Activated CD4-positive, alpha-beta T cell treated with anti-CD3 and anti-CD28 coated beads for 36 hours (primary cell): Measurements from ENCODE around the gene TRMT2B. TPM values are rescaled to one million over a fixed set of nuclear protein-coding genes. Genes with fewer than 3 reads are reported as not detected.
"Not testable (repeated sequence)": the region's sequence is repeated elsewhere in the genome, so short reads cannot be mapped to it uniquely, and the experiment has no call there.

ENCODE experiments used
- ATAC-seq: fragments of 200-7000 bp; cut with Tn5 transposase; one replicate; pipeline ENCODE4 v1.10.0; 2021; ENCODE audit warnings: mild to moderate bottlenecking, moderate library complexity
- CTCF ChIA-PET: fragments of 350-600 bp; sonication (Branson Sonifier 250); formaldehyde crosslinking; loops from one replicate; lab custom pipeline; 2021; ENCODE audit warnings: antibody characterized with exemption; lab: Charles Lee
- POLR2A ChIA-PET: fragments of 350-600 bp; sonication (Branson Sonifier 250); formaldehyde crosslinking; loops from one replicate; lab custom pipeline; 2021; ENCODE audit warnings: antibody characterized with exemption, inconsistent platforms; lab: Charles Lee
- DNase-seq: peaks from one replicate; pipeline ENCODE4 v3.0.0-alpha.2; 2020
- H3K27ac Mint-ChIP-seq: one replicate; pipeline ENCODE4 v1.8.0; 2021; ENCODE audit warnings: mixed read lengths
- H3K27me3 Mint-ChIP-seq: one replicate; pipeline ENCODE4 v1.8.0; 2021; ENCODE audit warnings: mixed read lengths
- H3K36me3 Mint-ChIP-seq: one replicate; pipeline ENCODE4 v1.8.0; 2021; ENCODE audit warnings: low read depth, mixed read lengths
- H3K4me1 Mint-ChIP-seq: one replicate; pipeline ENCODE4 v1.8.0; 2021; ENCODE audit warnings: mixed read lengths
- H3K4me3 Mint-ChIP-seq: one replicate; pipeline ENCODE4 v1.8.0; 2021; ENCODE audit warnings: mild to moderate bottlenecking, moderate library complexity, mixed read lengths
- H3K9me3 Mint-ChIP-seq: one replicate; pipeline ENCODE4 v1.8.0; 2021; ENCODE audit warnings: low read depth, mixed read lengths
- intact Hi-C, 2 experiments: fragments of 100-400 bp; cut with DNase I in 1 of 2; cut with micrococcal nuclease in 1 of 2; formaldehyde crosslinking; loops; one replicate each; pipeline versions ENCODE4 v1.14.2 to v1.15.1; 2022 to 2024; cut with DNase I, micrococcal nuclease
- total RNA-seq, 2 experiments: library from RNA; stranded (reverse); gene quantifications; one replicate each; pipeline ENCODE4 v1.2.3, GENCODE V29; 2021

Gene TRMT2B
- total RNA-seq, 2 experiments from 2014 or later, result 20.6 to 24.3 TPM

GRCh38 chrX:101057093-101057714 lies 5.3 kb upstream of the TRMT2B start:
- H3K4me1 Mint-ChIP-seq, result peaks cover 11% of the 10 kb centered on the region
- ChIA-PET CTCF (no interaction called here), POLR2A (no interaction called here)
- peak; percentile 6 for DNase-seq
- peak; percentile 82 for ATAC-seq
- no peaks in the 10 kb centered on the region for H3K27me3 Mint-ChIP-seq
- peak overlapping the region; percentile 40 for H3K27ac Mint-ChIP-seq
- H3K9me3 Mint-ChIP-seq, result no peaks in the 10 kb centered on the region
- H3K36me3 Mint-ChIP-seq, result no peaks in the 10 kb centered on the region
- intact Hi-C loops, result no loop called here
- no peak overlapping the region for H3K4me3 Mint-ChIP-seq

DNA sequence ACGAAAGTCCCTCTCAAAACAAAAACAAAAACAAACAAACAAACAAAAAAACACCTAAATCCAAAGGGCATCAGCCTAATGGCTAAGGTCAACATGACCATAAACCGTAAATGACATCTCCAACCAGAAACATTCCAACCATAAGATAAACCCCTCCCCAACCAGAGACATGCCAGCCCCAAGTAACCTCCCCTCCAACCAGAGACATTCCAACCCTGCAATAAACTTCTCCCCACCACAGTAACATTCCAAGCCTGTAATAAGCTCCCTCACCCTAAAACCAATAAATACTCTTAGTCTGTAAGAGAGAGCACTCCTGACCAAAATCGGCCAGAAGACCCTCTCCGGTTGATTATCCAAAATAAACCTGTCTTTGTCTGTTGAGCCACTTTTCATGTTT lies 4.6 kb upstream of the TRMT2B start:
- H3K9me3 Mint-ChIP-seq, POLR2A ChIA-PET, intact Hi-C loops, ATAC-seq, H3K27me3 Mint-ChIP-seq, H3K4me3 Mint-ChIP-seq, CTCF ChIA-PET, H3K36me3 Mint-ChIP-seq, DNase-seq: not testable (repeated sequence)
- peak overlapping the region; percentile 40 for H3K27ac Mint-ChIP-seq
- H3K4me1 Mint-ChIP-seq, result peaks cover 13% of the 10 kb centered on the region

- Mint-ChIP-seq H3K4me1 (peaks cover 26% of the 10 kb centered on the region), H3K9me3 (no peaks in the 10 kb centered on the region), H3K27ac (peak overlapping the region; percentile 94), H3K27me3 (no peaks in the 10 kb centered on the region), H3K36me3 (peaks cover 13% of the 10 kb centered on the region), H3K4me3 (peak overlapping the region; percentile 83)
- CTCF ChIA-PET, result no interaction called here
- intact Hi-C loops, result loop anchor here (1.0 to 5.0 kb wide), 9 partner anchors 47 to 356 kb away; partner anchors contain the start of genes CENPI (in 1 of the 2), CSTF2 (in 1 of the 2), GLA (in 1 of the 2) and HNRNPH2 (in 1 of the 2)
- ATAC-seq (no peak), DNase-seq (no peak)
- POLR2A ChIA-PET, result no interaction called here
Measured at GRCh38 chrX:101051153-101051548, 760 bp downstream of the TRMT2B start.

DNA sequence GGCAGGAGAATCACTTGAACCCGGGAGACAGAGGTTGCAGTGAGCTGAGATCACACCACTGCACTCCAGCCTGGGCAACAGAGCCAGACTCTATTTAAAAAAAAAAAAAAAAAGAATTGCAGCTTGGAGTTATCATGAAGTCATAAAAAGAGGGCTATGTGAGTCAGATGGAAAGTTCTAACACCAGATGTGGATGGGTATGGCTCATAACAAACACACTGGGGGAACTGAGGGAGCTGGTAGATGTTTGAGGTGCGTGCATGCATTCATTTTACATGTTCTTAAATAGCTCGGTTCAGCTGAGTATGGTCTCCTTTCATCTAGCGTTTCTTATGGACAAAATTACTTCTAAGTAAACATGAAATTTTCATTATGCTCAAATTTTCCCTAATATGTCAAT lies 11.7 kb downstream of the TRMT2B start:
- ATAC-seq (peak; percentile 84), DNase-seq (peak; percentile 5)
- intact Hi-C loops, result no loop called here
- ChIA-PET POLR2A (interaction anchor here (0.6 kb wide), 1 partner anchor 21 kb away, joined by 3 read pairs; no protein-coding TSS in a partner anchor), CTCF (interaction anchor here (0.6 to 1.1 kb wide), 2 partner anchors 52 to 200 kb away, joined by 3 read pairs; no protein-coding TSS in a partner anchor)
- H3K4me3 Mint-ChIP-seq, result no peak overlapping the region
- peaks cover 28% of the 10 kb centered on the region for H3K36me3 Mint-ChIP-seq
- H3K4me1 Mint-ChIP-seq, result peaks cover 6% of the 10 kb centered on the region
- H3K9me3 Mint-ChIP-seq, result no peaks in the 10 kb centered on the region
- no peaks in the 10 kb centered on the region for H3K27me3 Mint-ChIP-seq
- H3K27ac Mint-ChIP-seq, result no peak overlapping the region

DNA sequence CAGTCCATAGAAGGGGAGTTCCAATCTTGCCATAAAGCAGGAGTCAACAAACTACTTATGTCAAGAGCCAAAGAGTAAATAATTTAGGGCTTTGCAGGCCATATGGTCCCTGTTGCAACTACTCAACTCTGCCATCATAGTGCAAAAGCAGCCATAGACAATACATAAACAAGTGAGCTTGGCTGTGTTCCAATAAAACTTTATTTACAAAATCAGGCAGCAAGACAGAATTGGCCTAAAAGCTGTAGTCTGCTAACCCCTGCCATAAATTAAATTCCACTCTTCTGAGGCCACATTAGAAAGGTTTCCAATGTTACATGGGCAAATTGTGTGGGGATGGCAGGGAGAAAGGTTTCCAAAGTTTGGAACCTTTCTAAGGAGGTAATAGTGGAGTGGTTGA lies 14.7 kb downstream of the TRMT2B start:
- Mint-ChIP-seq H3K9me3 (no peaks in the 10 kb centered on the region), H3K27ac (no peak overlapping the region), H3K36me3 (peaks cover 24% of the 10 kb centered on the region), H3K4me3 (no peak overlapping the region), H3K4me1 (peaks cover 6% of the 10 kb centered on the region), H3K27me3 (no peaks in the 10 kb centered on the region)
- ChIA-PET POLR2A (no interaction called here), CTCF (no interaction called here)
- DNase-seq (no peak), ATAC-seq (no peak)
- intact Hi-C loops, result no loop called here

GRCh38 chrX:101029665-101030064 lies 22.2 kb downstream of the TRMT2B start:
- Mint-ChIP-seq H3K27me3 (no peaks in the 10 kb centered on the region), H3K4me3 (no peak overlapping the region), H3K9me3 (no peaks in the 10 kb centered on the region), H3K27ac (no peak overlapping the region), H3K4me1 (peaks cover 4% of the 10 kb centered on the region), H3K36me3 (peaks cover 23% of the 10 kb centered on the region)
- ATAC-seq (no peak), DNase-seq (no peak)
- POLR2A ChIA-PET, result no interaction called here
- intact Hi-C loops, result no loop called here
- CTCF ChIA-PET, result no interaction called here

DNA sequence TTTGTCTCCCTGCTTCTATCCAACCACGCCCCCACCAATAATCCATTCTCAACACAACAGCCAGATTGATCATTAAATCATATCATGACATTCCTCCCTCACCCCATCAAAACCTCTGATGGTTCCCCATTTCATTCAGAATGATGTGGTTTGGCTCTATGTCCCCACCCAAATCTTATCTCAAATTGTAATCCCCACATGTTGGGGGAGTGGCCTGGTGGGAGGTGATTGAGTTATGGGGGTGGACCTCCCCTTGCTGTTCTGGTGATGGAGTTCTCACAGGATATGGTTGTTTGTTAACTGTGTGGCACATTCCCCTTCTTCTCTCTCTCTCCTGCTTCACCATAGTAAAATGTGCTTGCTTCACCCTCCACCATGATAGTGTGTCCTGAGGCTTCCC lies 23.3 kb downstream of the TRMT2B start:
- ChIA-PET CTCF (no interaction called here), POLR2A (no interaction called here)
- Mint-ChIP-seq H3K4me3 (no peak overlapping the region), H3K36me3 (peaks cover 23% of the 10 kb centered on the region), H3K27ac (no peak overlapping the region), H3K9me3 (no peaks in the 10 kb centered on the region), H3K4me1 (peaks cover 4% of the 10 kb centered on the region), H3K27me3 (no peaks in the 10 kb centered on the region)
- DNase-seq (no peak), ATAC-seq (no peak)
- intact Hi-C loops, result no loop called here

- CTCF ChIA-PET, result no interaction called here
- Mint-ChIP-seq H3K4me3 (no peak overlapping the region), H3K27me3 (no peaks in the 10 kb centered on the region), H3K27ac (no peak overlapping the region), H3K4me1 (peaks cover 4% of the 10 kb centered on the region), H3K9me3 (no peaks in the 10 kb centered on the region), H3K36me3 (peaks cover 31% of the 10 kb centered on the region)
- ATAC-seq (no peak), DNase-seq (no peak)
- POLR2A ChIA-PET, result no interaction called here
- intact Hi-C loops, result no loop called here
Measured at GRCh38 chrX:101025126-101025525, 26.8 kb downstream of the TRMT2B start.

GRCh38 chrX:101022020-101022419 lies 29.9 kb downstream of the TRMT2B start:
- Mint-ChIP-seq H3K27me3 (no peaks in the 10 kb centered on the region), H3K36me3 (peaks cover 27% of the 10 kb centered on the region), H3K27ac (no peak overlapping the region), H3K4me1 (peaks cover 4% of the 10 kb centered on the region), H3K9me3 (no peaks in the 10 kb centered on the region), H3K4me3 (no peak overlapping the region)
- ChIA-PET CTCF (no interaction called here), POLR2A (no interaction called here)
- intact Hi-C loops, result no loop called here
- ATAC-seq (no peak), DNase-seq (no peak)

DNA sequence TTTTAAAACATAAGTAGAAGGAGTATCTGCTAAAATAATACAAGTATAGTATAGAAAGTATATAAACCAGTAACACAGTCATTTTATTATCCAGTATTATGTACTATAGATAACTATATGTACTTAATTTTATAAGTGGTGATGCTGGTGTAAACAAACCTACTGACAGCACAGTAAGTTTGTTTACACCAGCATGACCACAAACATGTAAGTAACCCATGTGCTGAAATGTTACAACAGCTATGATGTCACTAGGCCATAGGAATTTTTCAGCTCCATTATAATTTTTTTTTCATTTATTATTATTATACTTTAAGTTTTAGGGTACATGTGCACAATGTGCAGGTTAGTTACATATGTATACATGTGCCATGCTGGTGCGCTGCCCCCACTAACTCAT lies 39.9 kb downstream of the TRMT2B start:
- POLR2A ChIA-PET, DNase-seq, H3K27ac Mint-ChIP-seq, H3K9me3 Mint-ChIP-seq, H3K27me3 Mint-ChIP-seq, H3K4me3 Mint-ChIP-seq, H3K4me1 Mint-ChIP-seq, CTCF ChIA-PET, ATAC-seq, intact Hi-C loops: not testable (repeated sequence)
- peaks cover 20% of the 10 kb centered on the region for H3K36me3 Mint-ChIP-seq

- no peaks in the 10 kb centered on the region for H3K4me1 Mint-ChIP-seq
- POLR2A ChIA-PET, result no interaction called here
- H3K27ac Mint-ChIP-seq, result no peak overlapping the region
- H3K27me3 Mint-ChIP-seq, result no peaks in the 10 kb centered on the region
- CTCF ChIA-PET, result no interaction called here
- ATAC-seq (no peak), DNase-seq (no peak)
- H3K4me3 Mint-ChIP-seq, result no peak overlapping the region
- H3K9me3 Mint-ChIP-seq, result no peaks in the 10 kb centered on the region
- H3K36me3 Mint-ChIP-seq, result peaks cover 15% of the 10 kb centered on the region
- intact Hi-C loops, result no loop called here
Measured at GRCh38 chrX:101009090-101009489, 42.8 kb downstream of the TRMT2B start.

DNA sequence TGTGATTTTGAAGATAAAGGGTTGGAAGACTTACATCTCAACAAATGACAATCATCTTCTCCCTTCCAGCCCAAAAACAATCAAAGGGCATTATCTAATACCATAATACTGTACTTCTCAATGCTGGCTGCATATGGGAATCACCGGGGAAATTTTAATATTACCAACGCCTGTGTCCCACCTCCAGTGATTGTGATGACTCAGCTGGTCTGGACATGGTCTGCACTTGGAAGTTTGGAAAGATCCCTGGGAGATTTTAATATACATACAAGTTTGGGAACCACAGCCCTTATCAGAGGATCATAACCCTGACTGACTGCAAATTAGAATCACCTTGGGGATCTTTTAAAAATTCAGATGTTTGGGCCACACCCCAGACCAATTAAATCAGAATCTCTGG lies 52.5 kb downstream of the TRMT2B start:
- Mint-ChIP-seq H3K9me3 (no peaks in the 10 kb centered on the region), H3K4me3 (no peak overlapping the region), H3K36me3 (peaks cover 7% of the 10 kb centered on the region), H3K4me1 (peaks cover 17% of the 10 kb centered on the region), H3K27ac (no peak overlapping the region), H3K27me3 (no peaks in the 10 kb centered on the region)
- intact Hi-C loops, result loop anchor here (5.0 to 10.0 kb wide), 3 partner anchors 53 to 167 kb away; partner anchors contain the start of gene TRMT2B (in 1 of the 2)
- no peak for DNase-seq
- ATAC-seq, result no peak
- ChIA-PET POLR2A (no interaction called here), CTCF (interaction anchor here (1.2 kb wide), 1 partner anchor 12 kb away, joined by 3 read pairs; no protein-coding TSS in a partner anchor)
